NK-92 treated with Interleukin-12 subunit alpha and Interleukin-12 subunit beta, amount 100 ng/mL, for 24 hours (cell line): Measurements from ENCODE around the gene ENPP7.

ENCODE experiments used
- DNase-seq: peaks from one replicate; lab custom pipeline; 2025; lab: John Stamatoyannopoulos, UW

Gene ENPP7

DNA sequence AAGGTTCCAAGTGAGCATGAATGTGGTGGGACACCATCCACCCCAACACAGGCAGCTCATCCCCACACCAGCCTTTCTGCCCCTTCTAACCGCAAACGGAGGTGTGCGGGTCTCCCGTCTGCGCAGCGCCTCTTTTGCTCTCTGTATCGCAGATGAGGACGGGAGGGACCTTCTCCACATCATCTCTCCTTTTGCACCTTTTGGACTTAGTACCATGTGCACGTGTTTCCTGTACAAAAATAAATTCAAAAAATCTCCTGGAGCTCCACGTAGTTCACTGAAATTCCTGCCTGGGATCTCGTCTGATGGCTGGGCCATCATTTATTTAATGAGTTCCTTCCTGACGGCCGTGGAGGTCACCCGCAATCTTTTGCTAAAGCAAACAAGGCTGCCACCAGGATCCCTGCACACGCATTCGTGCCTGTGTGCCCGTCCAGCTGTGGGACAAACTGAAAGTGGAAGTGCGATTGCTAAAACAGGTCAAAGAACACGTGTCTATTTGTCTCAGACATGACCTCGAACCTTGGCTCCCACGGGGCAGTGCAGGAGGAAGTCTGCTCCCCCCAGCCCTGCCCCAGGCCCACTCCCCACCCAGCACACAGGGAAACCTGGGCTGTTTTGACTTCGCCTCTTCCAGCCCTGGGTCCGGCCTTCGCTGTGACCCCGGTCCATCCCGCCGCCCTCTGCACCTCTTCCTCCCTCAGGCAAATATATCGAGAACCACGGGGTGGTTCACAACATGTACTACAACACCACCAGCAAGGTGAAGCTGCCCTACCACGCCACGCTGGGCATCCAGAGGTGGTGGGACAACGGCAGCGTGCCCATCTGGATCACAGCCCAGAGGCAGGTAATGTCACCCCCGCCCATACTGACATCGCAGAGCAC, 2.3 kb downstream of the ENPP7 start:
- DNase-seq, result no peak

DNA sequence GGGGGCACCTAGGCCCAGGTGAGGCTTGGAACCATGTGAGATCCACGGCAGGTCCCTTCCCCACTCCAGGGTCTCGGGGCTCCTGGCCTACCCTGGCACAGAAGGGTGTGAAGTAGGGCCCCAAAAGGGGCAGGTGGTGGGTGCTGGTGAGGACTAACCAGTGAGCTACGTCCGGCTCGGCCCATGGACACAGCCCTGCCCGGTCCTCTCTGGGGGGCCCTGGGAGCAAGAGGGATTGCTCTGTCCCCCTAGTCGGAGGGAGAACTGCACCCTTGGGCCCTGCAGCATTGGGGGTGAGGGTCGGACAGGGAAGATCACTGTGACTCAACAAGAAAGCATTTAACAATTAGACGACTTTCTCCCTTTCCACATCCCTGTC, 2.9 kb downstream of the ENPP7 start:
- no peak for DNase-seq

DNA sequence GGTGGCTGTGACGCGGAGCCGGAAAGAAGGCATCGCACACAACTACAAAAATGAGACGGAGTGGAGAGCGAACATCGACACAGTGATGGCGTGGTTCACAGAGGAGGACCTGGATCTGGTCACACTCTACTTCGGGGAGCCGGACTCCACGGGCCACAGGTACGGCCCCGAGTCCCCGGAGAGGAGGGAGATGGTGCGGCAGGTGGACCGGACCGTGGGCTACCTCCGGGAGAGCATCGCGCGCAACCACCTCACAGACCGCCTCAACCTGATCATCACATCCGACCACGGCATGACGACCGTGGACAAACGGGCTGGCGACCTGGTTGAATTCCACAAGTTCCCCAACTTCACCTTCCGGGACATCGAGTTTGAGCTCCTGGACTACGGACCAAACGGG, 4.4 kb downstream of the ENPP7 start:
- DNase-seq, result no peak

DNA sequence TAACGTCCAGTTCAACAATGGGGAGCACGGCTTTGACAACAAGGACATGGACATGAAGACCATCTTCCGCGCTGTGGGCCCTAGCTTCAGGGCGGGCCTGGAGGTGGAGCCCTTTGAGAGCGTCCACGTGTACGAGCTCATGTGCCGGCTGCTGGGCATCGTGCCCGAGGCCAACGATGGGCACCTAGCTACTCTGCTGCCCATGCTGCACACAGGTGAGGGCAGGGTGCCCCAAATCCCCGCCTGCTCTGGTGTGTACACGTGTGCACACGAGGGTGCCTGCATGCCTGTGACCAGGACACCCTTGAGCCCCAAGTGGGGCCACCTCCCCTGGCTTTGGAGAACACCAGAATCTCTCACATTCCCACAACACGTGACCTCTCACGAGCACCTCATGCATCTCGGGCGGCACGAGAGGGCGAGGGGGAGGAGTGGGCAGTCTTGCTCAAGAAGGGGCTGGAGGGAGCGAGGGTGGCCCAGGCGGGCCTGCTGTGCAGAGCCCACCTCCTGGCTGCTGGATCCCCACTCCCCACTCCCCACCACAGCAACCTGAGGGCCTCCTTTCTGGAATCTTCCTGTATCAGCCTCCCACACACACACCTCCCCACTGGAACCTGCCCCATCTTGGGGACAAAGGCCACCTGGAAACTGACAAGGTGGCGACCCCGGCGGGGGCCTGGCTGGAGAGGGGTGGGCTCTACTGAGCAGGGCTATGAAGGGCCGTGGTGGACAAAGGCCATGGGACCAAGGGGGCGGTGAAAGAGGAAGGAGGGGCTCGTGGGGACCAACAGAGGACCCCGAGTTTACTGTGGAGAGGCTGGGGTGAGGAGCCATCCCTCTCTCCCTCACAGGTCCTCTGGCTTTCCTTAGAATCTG, 6.5 kb downstream of the ENPP7 start:
- no peak for DNase-seq

DNA sequence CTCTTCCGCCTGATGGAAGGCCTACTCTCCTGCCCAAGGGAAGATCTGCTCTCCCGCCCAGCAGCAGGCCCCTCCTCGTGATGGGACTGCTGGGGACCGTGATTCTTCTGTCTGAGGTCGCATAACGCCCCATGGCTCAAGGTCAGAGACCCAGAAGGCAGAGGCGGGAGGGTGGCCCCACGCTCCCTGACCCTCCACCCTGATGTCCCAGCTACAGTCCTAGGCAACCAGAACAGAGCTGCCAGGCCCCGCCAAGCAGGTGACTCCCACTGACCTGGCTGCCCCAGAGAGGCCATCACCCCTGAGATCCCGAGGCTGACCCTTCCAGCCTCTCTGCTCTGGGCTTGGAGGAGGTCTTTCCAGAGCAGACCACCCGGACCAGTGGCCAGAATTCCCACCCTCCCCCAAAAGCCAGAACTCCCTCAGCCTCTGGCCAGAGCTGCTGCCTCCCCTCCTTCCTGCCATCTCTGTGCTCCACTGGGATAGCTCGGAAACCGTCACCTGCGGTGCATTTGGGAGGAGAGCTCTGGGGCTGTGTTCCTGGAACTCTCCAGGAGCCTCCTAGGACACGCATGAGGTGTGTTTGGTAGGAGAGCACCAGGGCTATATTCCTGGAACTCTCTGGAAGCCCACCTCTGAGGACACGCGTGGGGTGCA, 7.3 kb downstream of the ENPP7 start:
- DNase-seq, result no peak

DNA sequence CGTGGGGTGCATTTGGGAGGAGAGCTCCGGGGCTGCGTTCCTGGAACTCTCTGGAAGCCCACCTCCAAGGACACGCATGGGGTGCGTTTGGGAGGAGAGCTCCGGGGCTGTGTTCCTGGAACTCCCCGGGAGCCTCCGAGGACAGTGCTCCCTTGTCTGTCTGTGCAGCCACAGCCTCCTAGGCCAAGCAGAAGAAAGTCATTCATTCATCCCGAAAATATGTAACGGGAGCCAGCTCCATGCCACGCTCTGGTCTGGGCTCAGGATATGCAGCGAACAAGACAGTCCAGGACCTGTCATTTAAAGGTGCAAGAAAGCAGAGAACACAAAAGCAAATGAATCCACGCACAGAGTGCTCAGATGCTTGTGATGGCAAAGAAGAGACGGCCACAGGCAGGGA, 7.9 kb downstream of the ENPP7 start:
- no peak for DNase-seq

DNA sequence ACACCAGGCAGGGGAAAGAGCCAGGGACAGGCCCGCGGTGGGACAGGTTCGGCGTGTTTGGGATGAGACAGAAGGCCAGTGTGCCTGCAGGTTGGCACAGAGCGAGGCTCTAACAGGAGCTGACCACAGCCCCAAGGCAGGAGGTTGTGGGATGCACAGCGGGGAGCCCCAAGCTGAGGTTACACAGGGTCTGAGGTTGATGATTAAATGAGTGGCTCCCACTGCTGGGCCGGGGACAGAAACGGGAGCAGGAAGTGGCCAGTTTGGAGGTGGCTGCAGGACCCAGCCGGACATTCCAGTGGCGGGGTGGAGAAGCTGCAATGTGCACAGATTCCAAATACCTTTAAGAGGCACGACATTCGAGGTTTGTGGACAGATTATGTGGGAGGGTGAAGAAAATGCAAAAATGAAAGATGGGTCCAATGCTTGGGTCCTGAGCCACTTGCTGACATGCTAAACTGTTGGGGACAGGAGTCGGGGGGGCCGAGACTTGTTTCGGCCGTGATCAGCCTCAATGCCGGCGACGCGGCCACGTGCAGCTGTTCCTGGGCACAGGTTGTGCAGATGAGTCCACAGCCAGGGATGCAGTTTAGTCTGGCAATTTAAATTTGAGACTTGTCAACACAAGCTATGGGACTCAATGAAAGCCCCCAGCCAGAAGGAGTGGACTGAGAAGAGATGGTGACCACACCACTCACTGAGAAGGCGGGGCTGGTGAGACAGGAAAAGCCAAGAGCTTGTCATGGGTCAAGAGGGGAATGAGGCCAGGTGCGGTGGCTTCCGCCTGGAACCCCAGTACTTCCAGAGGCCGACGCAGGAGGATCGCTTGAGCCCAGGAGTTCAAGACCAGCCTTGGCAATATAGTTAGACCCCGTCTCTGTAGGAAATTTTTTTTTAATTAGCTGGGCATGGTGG, 8.7 kb downstream of the ENPP7 start:
- no peak for DNase-seq

DNA sequence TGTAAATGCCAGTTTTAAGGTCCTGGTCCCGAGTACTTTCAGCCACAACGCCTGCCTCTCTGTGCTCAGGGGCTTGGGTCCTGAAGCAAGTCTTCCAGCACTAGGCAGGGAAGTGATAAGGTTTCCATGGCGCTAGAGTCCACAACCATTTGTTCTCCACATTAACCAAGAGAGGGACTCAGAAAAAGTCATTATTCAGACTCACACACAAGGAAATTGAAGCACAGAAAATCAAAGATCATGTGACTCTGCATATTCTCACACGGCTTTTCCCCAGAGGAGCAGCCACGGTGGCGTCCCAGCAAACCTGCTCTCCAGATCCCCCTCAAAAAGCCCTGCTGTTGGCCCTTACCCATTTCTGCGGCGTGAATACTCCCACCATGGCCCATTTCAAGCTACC, 9.7 kb downstream of the ENPP7 start:
- no peak for DNase-seq

DNA sequence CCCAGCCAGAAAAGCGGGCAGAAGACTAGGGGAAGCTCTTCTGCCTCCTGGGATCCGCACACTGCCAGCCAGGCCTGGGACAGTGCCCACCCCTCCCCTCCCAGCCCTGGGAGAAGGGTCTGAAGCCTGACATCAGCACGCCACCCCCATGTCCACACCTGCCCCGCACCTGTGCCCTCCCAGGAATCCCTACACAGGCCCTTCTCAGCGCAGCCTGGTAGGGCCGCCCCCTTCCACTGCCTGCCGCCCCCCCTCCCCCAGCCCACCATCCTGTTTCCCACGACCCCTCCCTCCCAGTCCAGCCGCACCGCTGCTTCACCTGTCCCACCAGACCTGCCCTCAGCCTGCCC, 10.6 kb downstream of the ENPP7 start:
- no peak for DNase-seq

DNA sequence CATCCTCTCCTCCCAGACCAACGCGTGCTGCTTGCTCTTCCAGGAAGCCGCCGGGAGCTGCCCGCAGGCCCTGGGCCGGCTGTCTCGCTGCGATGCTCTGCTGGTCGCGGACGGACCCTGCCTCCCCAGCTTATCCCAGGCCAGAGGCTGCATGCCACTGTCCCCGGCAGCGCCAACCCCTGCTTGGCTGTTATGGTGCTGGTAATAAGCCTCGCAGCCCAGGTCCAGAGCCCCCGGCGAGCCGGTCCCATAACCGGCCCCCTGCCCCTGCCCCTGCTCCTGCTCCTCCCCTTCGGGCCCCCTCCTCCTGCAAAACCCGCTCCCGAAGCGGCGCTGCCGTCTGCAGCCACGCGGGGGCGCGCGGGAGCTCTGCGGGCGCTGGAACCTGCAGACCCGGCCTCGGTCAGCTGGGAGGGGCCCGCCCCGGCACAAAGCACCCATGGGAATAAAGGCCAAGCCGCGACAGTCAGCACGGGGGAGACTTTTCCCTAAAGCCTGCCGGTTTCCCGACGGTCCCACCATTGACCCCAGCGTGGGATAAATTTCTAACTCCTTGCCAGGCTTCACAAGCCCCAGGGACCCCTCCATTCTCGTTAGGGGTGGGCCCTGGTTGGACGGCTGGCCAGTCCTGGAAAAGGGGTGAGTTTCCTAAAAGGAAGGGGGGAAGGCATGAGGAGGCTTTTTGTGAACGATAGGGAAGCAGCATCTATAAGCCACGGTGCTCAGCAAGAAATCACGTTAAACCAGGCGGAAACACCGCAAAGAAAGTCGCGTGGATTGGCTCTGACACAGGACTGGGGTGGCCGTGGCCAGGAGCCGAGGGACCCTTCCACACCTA, 11.2 kb downstream of the ENPP7 start:
- DNase-seq, result peak; percentile 23

DNA sequence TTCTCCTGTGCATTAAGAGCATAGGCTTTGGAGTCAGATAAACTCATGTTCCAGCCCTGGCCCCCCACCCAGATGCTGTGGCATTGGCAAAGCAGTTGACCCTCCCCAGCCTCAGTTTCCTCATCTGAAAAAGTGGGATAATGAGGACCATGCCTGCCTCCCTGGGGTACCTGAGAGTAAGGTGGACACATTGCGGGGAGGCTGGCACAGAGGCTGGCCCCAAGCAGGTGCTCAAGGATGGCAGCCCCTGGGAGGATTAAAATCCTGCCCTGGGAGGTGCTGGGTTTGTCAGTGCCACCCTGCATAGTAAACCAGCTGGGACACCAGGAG, 11.8 kb downstream of the ENPP7 start:
- no peak for DNase-seq

DNA sequence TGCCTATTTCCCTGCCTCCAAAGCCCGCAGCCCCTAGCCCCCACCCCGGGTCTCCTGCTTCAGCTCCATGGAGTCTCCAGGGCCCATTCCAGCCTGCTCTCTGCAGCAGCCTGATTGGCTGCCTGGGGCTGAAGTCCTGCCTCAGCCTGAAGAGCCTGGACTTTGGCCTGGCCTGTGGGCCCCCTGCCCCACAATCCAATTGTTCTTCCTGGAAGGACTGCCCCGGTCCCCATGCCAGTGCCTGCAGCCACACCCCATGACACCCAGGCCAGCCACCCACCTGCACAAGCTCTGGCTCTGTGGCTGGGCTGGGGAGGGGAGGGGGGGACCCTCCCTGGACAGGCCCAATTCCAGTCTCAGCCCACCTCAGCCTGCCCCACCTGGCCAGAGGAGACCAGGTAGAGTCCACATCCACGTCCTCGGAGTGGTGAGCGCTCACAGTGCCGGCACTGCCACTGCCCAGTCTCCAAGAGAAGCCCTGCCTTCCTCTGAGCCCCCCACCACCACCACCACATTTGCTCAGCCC, 12.3 kb downstream of the ENPP7 start:
- no peak for DNase-seq

DNA sequence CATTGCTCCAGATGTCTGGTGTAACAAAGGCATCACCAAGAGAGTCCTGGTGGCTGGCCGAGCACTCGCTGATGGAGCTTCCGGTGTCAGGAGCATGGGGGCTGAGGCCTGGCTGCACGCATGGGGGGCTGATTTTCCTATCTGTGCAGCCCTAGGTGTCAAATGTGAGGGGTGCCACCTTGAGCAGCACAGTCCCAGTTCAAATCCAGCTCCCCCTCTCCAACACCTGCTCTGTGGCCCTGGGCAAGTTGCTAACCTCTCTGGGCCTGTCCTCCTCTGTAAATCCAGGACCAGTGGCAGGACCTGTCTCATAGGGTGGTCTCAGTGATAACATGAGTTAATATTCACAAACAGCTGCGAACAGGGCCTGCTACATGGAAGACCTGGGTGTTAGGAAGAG, 12.9 kb downstream of the ENPP7 start:
- DNase-seq, result no peak

DNA sequence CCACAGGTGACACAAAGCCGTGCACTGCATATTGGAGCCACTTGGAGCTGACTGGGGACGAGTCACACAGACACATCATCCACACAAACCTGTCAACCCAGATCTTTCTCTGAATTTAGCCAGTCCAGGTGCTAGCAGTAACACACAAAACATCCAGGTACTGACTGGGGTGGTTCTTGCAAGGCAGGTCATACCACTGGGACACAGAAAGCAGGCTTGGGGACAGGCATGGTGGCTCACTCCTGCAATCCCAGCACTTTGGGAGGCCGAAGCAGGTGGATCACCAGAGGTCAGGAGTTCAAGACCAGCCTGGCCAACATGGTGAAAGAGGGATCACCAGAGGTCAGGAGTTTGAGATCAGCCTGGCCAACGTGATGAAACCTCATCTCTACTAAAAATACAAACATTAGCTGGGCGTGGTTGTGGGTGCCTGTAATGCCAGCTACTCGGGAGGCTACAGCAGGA, 14.9 kb downstream of the ENPP7 start:
- DNase-seq, result no peak

DNA sequence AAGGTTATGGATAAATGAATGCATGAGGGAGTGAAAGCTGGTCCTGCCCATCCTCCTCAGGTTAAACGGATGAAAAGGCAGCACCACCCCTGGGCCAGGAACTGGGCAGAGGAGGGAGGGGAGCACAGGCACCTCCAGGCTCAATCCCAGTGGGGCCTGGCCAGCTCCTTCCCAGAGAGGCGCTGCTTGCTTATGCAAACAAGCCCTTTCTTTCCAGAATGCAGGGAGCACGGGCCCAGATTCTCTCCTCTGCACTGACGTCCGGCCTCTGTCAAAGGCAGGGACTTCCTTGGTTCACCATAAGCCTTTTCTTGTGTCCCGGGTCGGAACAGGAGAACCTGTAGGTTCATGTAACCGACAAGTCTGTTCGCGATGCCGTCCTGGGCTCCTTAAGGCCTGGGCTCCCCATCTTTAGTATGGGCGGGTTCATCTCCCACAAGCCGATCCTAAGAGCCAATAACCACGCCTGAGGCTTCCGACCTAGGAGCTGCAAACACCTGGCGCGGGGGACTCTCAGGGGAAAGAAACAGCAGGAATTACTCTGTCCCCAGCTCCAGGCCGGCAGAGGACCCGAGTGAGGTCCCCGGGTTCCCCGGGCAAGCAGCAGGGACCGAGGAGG, 16.3 kb downstream of the ENPP7 start:
- DNase-seq, result no peak

DNA sequence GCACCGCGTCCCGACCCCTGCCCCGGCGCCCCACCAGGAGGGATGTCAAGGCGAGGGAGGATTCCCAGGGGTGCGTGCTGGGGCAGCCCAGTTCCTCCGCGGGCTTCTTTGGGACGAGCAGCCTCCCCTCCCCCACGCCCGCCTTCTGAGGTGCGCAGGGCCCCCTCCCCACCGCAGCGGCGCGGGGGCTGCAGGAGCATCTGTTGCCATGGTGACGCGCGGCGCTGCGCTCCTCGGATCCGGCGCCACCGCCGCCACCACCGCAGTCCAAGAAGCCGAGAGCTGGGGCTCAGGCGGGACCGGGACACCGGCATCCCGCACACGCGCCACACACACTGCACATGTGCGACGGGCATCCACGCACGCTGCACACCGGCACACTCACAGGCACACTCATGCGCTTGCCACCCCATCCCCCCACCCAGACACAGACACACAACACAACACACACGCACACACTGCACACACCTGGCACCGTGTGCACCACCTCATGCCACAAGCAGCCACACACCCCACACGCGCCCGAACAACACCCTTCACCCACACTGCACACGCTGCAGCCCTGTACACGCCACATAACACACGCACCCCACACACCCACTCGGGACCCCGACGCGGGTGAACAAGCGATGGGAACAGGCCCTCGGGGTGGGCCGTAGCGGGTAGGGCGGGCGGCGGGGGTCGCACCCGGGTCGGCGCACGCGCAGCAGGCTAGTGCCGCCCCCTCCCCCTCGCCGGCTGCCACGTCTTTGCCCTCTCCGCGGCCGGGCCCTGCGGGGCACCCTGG, 17.0 kb downstream of the ENPP7 start:
- DNase-seq, result no peak

DNA sequence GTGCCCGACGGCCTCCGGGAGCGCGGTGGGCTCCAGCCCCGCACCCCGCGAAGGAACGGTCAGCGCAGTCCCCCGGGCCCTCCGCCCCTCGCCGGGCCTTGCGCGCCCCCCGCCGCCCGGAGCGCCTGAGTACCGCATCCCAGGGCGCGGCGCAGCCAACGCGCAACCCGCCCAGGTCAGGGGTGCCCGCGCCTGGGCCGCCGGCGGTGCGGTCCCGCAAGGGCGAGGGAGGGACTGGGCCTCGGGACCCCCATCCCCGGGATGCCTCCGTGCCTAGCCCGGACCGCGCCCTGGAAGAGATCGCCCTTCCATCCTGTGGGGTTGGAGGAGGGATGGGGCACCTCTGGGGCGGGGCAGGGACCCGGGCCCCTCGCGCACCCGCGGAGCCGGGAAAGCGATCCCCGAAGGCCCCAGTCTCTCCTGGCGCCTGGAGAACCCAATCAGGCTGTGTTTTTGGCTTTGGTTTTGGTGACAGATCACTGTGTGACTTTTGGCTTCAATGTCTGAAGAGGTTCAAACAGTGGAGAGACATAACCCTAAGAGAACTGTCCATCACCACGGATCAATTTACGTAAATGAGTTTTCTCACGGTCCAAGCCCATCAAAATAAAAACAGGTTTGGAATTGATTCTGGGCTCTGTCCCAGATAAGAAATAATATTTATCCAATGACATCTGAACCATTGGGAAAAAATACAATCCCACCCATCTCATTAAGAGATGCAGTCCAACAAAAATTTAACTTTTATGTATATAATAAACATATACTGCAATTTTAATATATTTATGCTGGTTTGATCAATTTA, 17.8 kb downstream of the ENPP7 start:
- no peak for DNase-seq

DNA sequence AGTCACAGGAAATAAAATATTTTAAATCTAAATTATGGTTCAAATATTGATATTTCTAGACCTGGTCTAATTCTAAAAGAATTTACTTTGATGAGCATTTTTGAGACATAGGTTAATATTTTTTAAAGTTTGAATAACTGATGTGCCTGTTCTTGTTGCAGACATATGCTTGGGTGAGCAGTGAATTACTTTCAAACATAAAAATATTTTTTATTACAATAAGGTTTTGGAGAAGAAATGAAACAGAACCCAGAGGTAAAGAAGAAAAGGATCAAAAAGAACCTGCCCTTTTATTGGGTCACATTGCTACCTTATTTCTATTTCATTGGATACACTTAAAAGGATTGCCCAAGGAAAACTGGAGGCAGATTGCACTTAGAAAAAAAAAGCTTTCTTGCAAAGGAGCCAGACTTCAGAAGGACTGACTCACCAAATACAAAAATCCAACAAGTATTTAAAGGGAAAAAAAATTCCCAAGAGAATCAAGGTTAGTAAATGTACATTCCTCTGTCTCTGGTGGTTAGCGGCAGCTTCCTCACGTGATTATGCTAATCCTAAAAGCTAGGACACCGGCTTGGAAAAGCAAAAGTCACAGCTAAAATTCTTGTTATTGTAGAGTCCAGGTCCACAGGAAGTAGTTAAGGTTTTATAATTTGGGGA, 18.5 kb downstream of the ENPP7 start:
- DNase-seq, result no peak
